WTC11 (cell line): ENCODE measurements around the gene FMO4.

ENCODE experiments used
- ATF3 ChIP-seq: sonication (generic); formaldehyde crosslinking; conservative IDR thresholded peaks from 2 replicates; pipeline ENCODE4 v1.8.1; 2022; ENCODE audit warnings: mild to moderate bottlenecking, missing genetic modification reagents
- CREB1 ChIP-seq: sonication (generic); formaldehyde crosslinking; IDR thresholded peaks from 2 replicates; pipeline ENCODE4 v1.8.0; 2023; ENCODE audit warnings: mild to moderate bottlenecking, missing genetic modification reagents
- E2F1 ChIP-seq: sonication (generic); formaldehyde crosslinking; IDR thresholded peaks from 2 replicates; pipeline ENCODE4 v1.8.0; 2022; ENCODE audit warnings: mild to moderate bottlenecking, missing genetic modification reagents
- FOXJ3 ChIP-seq: sonication (generic); formaldehyde crosslinking; IDR thresholded peaks from 2 replicates; pipeline ENCODE4 v1.9.0; 2021; ENCODE audit warnings: missing genetic modification reagents, mild to moderate bottlenecking, borderline replicate concordance
- NFYB ChIP-seq: sonication (generic); formaldehyde crosslinking; conservative IDR thresholded peaks from 2 replicates; pipeline ENCODE4 v1.8.0; 2022; ENCODE audit warnings: low read depth, missing genetic modification reagents
- USF1 ChIP-seq: sonication (generic); formaldehyde crosslinking; IDR thresholded peaks from 2 replicates; pipeline ENCODE4 v1.8.0; 2022; ENCODE audit warnings: mild to moderate bottlenecking, missing genetic modification reagents
- USF2 ChIP-seq: sonication (generic); formaldehyde crosslinking; IDR thresholded peaks from 2 replicates; pipeline ENCODE4 v1.8.1; 2023; ENCODE audit warnings: mild to moderate bottlenecking, missing genetic modification reagents, moderate library complexity
- ZNF232 ChIP-seq: sonication (generic); formaldehyde crosslinking; IDR thresholded peaks from 2 replicates; pipeline ENCODE4 v1.8.0; 2022; ENCODE audit warnings: mild to moderate bottlenecking, missing genetic modification reagents
- ZNF317 ChIP-seq: sonication (generic); formaldehyde crosslinking; IDR thresholded peaks from 2 replicates; pipeline ENCODE4 v1.8.1; 2023; ENCODE audit warnings: low read depth, mild to moderate bottlenecking, moderate library complexity, missing genetic modification reagents, borderline replicate concordance
- ZNF671 ChIP-seq: fragments of 250-450 bp; sonication (Bioruptor Pico); IDR thresholded peaks from 2 replicates; pipeline ENCODE4 v1.8.0; 2021; ENCODE audit warnings: mild to moderate bottlenecking
- TF ChIP-seq, protein P1 (sequence below): fragments of 200-600 bp; IDR thresholded peaks from 2 replicates; pipeline ENCODE4 v1.8.0; 2022; ENCODE audit warnings: antibody characterized with exemption
- TF ChIP-seq, protein P2 (sequence below): sonication (generic); formaldehyde crosslinking; IDR thresholded peaks from 2 replicates; pipeline ENCODE4 v1.8.1; 2023; ENCODE audit warnings: mild to moderate bottlenecking, missing genetic modification reagents

DNA sequence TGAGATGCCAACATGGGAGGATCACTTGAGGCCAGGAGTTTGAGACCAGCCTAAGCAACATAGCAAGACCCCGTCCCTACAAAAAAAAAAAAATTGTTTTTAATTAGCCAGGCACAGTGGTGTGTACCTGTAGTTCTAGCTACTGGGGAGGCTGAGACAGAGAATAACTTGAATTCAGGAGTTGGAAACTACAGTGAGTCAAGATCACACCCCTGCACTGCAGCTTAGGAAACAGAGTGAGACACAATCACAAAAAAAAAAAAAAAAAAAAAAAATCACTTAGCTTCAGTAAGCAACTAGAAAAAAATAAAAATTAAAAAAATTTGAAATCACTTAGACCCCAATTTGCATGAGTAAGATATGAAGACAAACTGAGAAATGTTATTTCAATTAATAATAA is 53.5 kb downstream of the FMO4 start:
- TF ChIP-seq USF1 (CRISPR knock-in tag) (no peak), USF2 (CRISPR knock-in tag) (no peak), ZNF671 (no peak), ZNF317 (CRISPR knock-in tag) (no peak), CREB1 (CRISPR knock-in tag) (no peak), E2F1 (CRISPR knock-in tag) (no peak), FOXJ3 (CRISPR knock-in tag) (no peak), ATF3 (CRISPR knock-in tag) (no peak), NFYB (CRISPR knock-in tag) (no peak), ZNF232 (CRISPR knock-in tag) (no peak)
- TF ChIP-seq, protein P1, sequence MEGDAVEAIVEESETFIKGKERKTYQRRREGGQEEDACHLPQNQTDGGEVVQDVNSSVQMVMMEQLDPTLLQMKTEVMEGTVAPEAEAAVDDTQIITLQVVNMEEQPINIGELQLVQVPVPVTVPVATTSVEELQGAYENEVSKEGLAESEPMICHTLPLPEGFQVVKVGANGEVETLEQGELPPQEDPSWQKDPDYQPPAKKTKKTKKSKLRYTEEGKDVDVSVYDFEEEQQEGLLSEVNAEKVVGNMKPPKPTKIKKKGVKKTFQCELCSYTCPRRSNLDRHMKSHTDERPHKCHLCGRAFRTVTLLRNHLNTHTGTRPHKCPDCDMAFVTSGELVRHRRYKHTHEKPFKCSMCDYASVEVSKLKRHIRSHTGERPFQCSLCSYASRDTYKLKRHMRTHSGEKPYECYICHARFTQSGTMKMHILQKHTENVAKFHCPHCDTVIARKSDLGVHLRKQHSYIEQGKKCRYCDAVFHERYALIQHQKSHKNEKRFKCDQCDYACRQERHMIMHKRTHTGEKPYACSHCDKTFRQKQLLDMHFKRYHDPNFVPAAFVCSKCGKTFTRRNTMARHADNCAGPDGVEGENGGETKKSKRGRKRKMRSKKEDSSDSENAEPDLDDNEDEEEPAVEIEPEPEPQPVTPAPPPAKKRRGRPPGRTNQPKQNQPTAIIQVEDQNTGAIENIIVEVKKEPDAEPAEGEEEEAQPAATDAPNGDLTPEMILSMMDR, result no peak
- TF ChIP-seq, protein P2, sequence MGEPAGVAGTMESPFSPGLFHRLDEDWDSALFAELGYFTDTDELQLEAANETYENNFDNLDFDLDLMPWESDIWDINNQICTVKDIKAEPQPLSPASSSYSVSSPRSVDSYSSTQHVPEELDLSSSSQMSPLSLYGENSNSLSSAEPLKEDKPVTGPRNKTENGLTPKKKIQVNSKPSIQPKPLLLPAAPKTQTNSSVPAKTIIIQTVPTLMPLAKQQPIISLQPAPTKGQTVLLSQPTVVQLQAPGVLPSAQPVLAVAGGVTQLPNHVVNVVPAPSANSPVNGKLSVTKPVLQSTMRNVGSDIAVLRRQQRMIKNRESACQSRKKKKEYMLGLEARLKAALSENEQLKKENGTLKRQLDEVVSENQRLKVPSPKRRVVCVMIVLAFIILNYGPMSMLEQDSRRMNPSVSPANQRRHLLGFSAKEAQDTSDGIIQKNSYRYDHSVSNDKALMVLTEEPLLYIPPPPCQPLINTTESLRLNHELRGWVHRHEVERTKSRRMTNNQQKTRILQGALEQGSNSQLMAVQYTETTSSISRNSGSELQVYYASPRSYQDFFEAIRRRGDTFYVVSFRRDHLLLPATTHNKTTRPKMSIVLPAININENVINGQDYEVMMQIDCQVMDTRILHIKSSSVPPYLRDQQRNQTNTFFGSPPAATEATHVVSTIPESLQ (CRISPR knock-in tag), result no peak
